GM12878 (cell line): ENCODE results near the gene RNU6-1. TPM values are rescaled to one million over a fixed set of nuclear protein-coding genes. Genes with fewer than 3 reads are reported as not detected.

ENCODE experiments used
- ASH2L ChIP-seq: fragments of 300-600, 200-600 bp; sonication (generic); IDR thresholded peaks from 2 replicates; pipeline ENCODE4 v1.6.1; 2017; ENCODE audit warnings: low read depth, mild to moderate bottlenecking, borderline replicate concordance
- CBX3 ChIP-seq: fragments of 200-600 bp; sonication (generic); IDR thresholded peaks from 2 replicates; pipeline ENCODE4 v1.6.1; 2016; ENCODE audit warnings: low read depth, borderline replicate concordance
- CHD1 ChIP-seq: IDR thresholded peaks from 2 replicates; pipeline ENCODE4 v1.6.1; 2012; ENCODE audit warnings: low read depth, low read length, improper control_type of control experiment
- DPF2 ChIP-seq: fragments of 450-650 bp; IDR thresholded peaks from 2 replicates; pipeline ENCODE4 v1.6.1; 2017; ENCODE audit warnings: mild to moderate bottlenecking
- EP300 ChIP-seq, 2 experiments: fragments of 150-350 bp in 1 of 2; IDR thresholded peaks; 2 replicates each; pipeline ENCODE4 v1.6.1; 2011 to 2012; ENCODE audit warnings: low read depth in 2 of 2, low read length in 2 of 2, borderline replicate concordance in 1 of 2, improper control_type of control experiment in 1 of 2, inconsistent platforms in 1 of 2; ENCODE audit not compliant: control insufficient read depth in 1 of 2
- ETV6 ChIP-seq, 2 experiments: fragments of 450-650 bp in 1 of 2; IDR thresholded peaks in 1 of 2; conservative IDR thresholded peaks in 1 of 2; 2 replicates each; pipeline ENCODE4 v1.6.1; 2014; ENCODE audit warnings: antibody characterized with exemption in 1 of 2, borderline replicate concordance in 1 of 2, low read depth in 1 of 2, mild to moderate bottlenecking in 1 of 2, moderate library complexity in 1 of 2
- KDM1A ChIP-seq: fragments of 200-600 bp; sonication (generic); IDR thresholded peaks from 2 replicates; pipeline ENCODE4 v1.6.1; 2016; ENCODE audit warnings: borderline replicate concordance
- MTA2 ChIP-seq: fragments of 450-650 bp; IDR thresholded peaks from 2 replicates; pipeline ENCODE4 v1.6.1; 2016; ENCODE audit warnings: low read depth, mild to moderate bottlenecking, moderate library complexity
- MXI1 ChIP-seq: fragments of 150-350 bp; IDR thresholded peaks from 2 replicates; pipeline ENCODE4 v1.6.1; 2011; ENCODE audit warnings: low read depth, mild to moderate bottlenecking, inconsistent platforms, low read length, improper control_type of control experiment
- MYC ChIP-seq: IDR thresholded peaks from 2 replicates; pipeline ENCODE4 v1.6.1; 2011; ENCODE audit warnings: mild to moderate bottlenecking, low read length, moderate library complexity, inconsistent platforms; ENCODE audit not compliant: insufficient read depth, insufficient replicate concordance, insufficient read length, severe bottlenecking
- NR2F1 ChIP-seq: fragments of 450-650 bp; conservative IDR thresholded peaks from 2 replicates; pipeline ENCODE4 v1.6.1; 2017; ENCODE audit warnings: mild to moderate bottlenecking
- RAD51 ChIP-seq: fragments of 450-650 bp; IDR thresholded peaks from 2 replicates; pipeline ENCODE4 v1.6.1; 2016; ENCODE audit warnings: moderate library complexity, mild to moderate bottlenecking, inconsistent platforms
- RBBP5 ChIP-seq: fragments of 200-600 bp; sonication (generic); conservative IDR thresholded peaks from 2 replicates; pipeline ENCODE4 v1.6.1; 2016
- RUNX3 ChIP-seq: IDR thresholded peaks from 2 replicates; pipeline ENCODE4 v1.6.1; 2012; ENCODE audit warnings: low read length, inconsistent platforms
- SIX5 ChIP-seq: IDR thresholded peaks from 2 replicates; pipeline ENCODE4 v1.6.1; 2011; ENCODE audit warnings: mild to moderate bottlenecking, low read depth, low read length, moderate library complexity; ENCODE audit not compliant: severe bottlenecking
- YY1 ChIP-seq: IDR thresholded peaks from 2 replicates; pipeline ENCODE4 v1.6.1; 2011; ENCODE audit warnings: low read depth, mild to moderate bottlenecking, low read length
- ZBED1 ChIP-seq: IDR thresholded peaks from 2 replicates; pipeline ENCODE4 v1.6.1; 2016; ENCODE audit warnings: borderline replicate concordance
- ZNF207 ChIP-seq: fragments of 450-650 bp; IDR thresholded peaks from 2 replicates; pipeline ENCODE4 v1.6.1; 2014; ENCODE audit warnings: antibody characterized with exemption, mild to moderate bottlenecking, borderline replicate concordance
- polyA plus RNA-seq, 11 experiments: library from polyadenylated mRNA; depleted of rRNA in 4 of 11; unstranded in 6 of 11; stranded (reverse) in 5 of 11; fragments of >200 nt; fragmentation: Nextera tagmentation in 4 of 11; fragmentation: Illumina TruSeq in 1 of 11; extraction: Ambion mirVana in 4 of 11; extraction: Trizol in 1 of 11; gene quantifications; 1 replicate in 1 of 11; 2 replicates in 10 of 11; pipeline versions ENCODE4 v1.2.1 to v1.2.3, GENCODE V29; 2011 to 2016; ENCODE audit warnings: inconsistent platforms in 2 of 11, missing spikeins in 2 of 11, low read depth in 1 of 11
- total RNA-seq, 4 experiments: library from RNA; depleted of rRNA in 3 of 4; stranded (reverse); fragments of >200 nt in 3 of 4; fragmentation: Illumina TruSeq in 1 of 4; extraction: Trizol in 1 of 4; gene quantifications; 2 replicates each; pipeline versions ENCODE4 v1.2.1 to v1.2.3, GENCODE V29; 2013 to 2021
- TF ChIP-seq, protein P1 (sequence below): fragments of 450-650 bp; IDR thresholded peaks from 2 replicates; pipeline ENCODE4 v1.6.1; 2017; ENCODE audit warnings: mild to moderate bottlenecking, low read depth, inconsistent platforms; ENCODE audit not compliant: poor library complexity, severe bottlenecking
- TF ChIP-seq, protein P2 (sequence below): fragments of 450-650 bp; formaldehyde crosslinking; IDR thresholded peaks from 2 replicates; pipeline ENCODE4 v1.4.0; 2022; ENCODE audit warnings: mild to moderate bottlenecking, moderate library complexity
- TF ChIP-seq, protein P3 (sequence below): fragments of 450-650 bp; IDR thresholded peaks from 2 replicates; pipeline ENCODE4 v1.6.1; 2017; ENCODE audit warnings: mild to moderate bottlenecking, moderate library complexity

The RNU6-1 gene
- total and polyA plus RNA-seq, 10 of the 15 experiments (the other 5 are each of a cell fraction or from before 2014, with no cell fraction given) = not detected

DNA sequence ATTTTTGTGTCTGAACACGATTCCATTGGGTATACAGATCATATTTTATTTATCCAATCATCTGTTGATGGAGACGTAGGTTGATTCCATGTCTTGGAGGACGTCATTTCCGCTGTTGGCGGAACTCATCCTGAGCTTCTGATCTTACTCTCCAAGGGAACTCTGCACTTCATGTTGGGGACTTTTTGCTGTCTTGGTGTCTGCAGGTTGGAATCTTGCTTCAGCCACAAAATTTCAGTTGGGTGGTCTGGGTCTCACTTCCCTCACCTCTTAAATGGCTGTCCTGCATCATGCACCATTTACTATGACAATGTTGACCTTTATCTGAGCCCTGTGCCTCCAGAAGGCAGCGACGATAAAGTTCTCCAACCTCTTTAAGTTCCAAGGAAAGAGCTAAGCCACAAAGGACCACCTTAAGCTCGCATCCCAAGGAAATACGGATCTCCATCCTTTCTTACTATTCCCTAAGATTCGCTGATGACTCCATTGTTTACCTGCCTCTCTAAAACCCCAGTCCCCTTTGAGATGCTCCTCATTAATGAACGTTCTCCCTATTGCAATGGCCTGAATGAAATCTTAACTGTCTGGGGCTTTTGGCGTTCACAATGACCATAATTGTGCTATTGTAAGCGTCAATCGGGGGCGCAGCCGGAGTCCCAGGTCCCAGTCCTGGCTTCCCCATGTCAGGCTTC is 23.1 kb upstream of the RNU6-1 start (continued):
- TF ChIP-seq, protein P1, sequence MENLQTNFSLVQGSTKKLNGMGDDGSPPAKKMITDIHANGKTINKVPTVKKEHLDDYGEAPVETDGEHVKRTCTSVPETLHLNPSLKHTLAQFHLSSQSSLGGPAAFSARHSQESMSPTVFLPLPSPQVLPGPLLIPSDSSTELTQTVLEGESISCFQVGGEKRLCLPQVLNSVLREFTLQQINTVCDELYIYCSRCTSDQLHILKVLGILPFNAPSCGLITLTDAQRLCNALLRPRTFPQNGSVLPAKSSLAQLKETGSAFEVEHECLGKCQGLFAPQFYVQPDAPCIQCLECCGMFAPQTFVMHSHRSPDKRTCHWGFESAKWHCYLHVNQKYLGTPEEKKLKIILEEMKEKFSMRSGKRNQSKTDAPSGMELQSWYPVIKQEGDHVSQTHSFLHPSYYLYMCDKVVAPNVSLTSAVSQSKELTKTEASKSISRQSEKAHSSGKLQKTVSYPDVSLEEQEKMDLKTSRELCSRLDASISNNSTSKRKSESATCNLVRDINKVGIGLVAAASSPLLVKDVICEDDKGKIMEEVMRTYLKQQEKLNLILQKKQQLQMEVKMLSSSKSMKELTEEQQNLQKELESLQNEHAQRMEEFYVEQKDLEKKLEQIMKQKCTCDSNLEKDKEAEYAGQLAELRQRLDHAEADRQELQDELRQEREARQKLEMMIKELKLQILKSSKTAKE = peak; percentile 61
- TF ChIP-seq CHD1 (no peak), ETV6 (conservative IDR thresholded peaks at IDR 0.05 in 1 of 2, IDR thresholded peaks at IDR 0.05 in 1 of 2; ENCODE audit: borderline replicate concordance in 1 of 2, low read depth in 1 of 2) (0 out of 4 replicates have a peak, but pooled peaks of 1 of the 2 experiments have one; percentile 44), CBX3 (no peak), DPF2 (no peak; the same call in 1 of the 2 replicates), KDM1A (no peak), ZNF207 (no peak), MYC (no peak), NR2F1 (peak; percentile 77; the same call in 1 of the 2 replicates), YY1 (peak; percentile 74), MXI1 (no peak), MTA2 (peak; percentile 79), RUNX3 (peak; percentile 92), EP300 (IDR thresholded peaks at IDR 0.05; ENCODE audit: borderline replicate concordance in 1 of 2, control insufficient read depth in 1 of 2, low read depth in 2 of 2, low read length in 2 of 2) (0 out of 4 replicates have a peak, but pooled peaks of 1 of the 2 experiments have one; percentile 39), ASH2L (no peak), SIX5 (no peak), RAD51 (no peak), ZBED1 (0 out of 2 replicates have a peak, but pooled peaks have one; percentile 64), RBBP5 (no peak)
- TF ChIP-seq, protein P2, sequence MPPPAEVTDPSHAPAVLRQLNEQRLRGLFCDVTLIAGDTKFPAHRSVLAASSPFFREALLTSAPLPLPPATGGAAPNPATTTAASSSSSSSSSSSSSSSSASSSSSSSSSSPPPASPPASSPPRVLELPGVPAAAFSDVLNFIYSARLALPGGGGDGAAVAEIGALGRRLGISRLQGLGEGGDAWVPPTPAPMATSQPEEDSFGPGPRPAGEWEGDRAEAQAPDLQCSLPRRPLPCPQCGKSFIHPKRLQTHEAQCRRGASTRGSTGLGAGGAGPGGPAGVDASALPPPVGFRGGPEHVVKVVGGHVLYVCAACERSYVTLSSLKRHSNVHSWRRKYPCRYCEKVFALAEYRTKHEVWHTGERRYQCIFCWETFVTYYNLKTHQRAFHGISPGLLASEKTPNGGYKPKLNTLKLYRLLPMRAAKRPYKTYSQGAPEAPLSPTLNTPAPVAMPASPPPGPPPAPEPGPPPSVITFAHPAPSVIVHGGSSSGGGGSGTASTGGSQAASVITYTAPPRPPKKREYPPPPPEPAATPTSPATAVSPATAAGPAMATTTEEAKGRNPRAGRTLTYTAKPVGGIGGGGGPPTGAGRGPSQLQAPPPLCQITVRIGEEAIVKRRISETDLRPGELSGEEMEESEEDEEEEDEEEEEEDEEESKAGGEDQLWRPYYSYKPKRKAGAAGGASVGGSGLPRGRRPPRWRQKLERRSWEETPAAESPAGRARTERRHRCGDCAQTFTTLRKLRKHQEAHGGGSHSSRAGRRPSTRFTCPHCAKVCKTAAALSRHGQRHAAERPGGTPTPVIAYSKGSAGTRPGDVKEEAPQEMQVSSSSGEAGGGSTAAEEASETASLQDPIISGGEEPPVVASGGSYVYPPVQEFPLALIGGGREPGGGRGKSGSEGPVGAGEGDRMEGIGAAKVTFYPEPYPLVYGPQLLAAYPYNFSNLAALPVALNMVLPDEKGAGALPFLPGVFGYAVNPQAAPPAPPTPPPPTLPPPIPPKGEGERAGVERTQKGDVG (CRISPR knock-in tag) = no peak
- TF ChIP-seq, protein P3, sequence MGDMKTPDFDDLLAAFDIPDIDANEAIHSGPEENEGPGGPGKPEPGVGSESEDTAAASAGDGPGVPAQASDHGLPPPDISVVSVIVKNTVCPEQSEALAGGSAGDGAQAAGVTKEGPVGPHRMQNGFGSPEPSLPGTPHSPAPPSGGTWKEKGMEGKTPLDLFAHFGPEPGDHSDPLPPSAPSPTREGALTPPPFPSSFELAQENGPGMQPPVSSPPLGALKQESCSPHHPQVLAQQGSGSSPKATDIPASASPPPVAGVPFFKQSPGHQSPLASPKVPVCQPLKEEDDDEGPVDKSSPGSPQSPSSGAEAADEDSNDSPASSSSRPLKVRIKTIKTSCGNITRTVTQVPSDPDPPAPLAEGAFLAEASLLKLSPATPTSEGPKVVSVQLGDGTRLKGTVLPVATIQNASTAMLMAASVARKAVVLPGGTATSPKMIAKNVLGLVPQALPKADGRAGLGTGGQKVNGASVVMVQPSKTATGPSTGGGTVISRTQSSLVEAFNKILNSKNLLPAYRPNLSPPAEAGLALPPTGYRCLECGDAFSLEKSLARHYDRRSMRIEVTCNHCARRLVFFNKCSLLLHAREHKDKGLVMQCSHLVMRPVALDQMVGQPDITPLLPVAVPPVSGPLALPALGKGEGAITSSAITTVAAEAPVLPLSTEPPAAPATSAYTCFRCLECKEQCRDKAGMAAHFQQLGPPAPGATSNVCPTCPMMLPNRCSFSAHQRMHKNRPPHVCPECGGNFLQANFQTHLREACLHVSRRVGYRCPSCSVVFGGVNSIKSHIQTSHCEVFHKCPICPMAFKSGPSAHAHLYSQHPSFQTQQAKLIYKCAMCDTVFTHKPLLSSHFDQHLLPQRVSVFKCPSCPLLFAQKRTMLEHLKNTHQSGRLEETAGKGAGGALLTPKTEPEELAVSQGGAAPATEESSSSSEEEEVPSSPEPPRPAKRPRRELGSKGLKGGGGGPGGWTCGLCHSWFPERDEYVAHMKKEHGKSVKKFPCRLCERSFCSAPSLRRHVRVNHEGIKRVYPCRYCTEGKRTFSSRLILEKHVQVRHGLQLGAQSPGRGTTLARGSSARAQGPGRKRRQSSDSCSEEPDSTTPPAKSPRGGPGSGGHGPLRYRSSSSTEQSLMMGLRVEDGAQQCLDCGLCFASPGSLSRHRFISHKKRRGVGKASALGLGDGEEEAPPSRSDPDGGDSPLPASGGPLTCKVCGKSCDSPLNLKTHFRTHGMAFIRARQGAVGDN = peak; percentile 84; the same call in 1 of the 2 replicates
